Measurements from ENCODE around the gene PLA2G2C.
"Not testable (repeated sequence)": the region's sequence is repeated elsewhere in the genome, so short reads cannot be mapped to it uniquely, and the experiment has no call there.

The PLA2G2C gene

GRCh38 chr1:20223106-20223505, 36.8 kb upstream of the PLA2G2C start:
- Histone ChIP-seq H3K4me3 (ENCODE audit: low read length) (no peak overlapping the region), H3K4me2 (ENCODE audit: low read depth, low read length) (no peak overlapping the region), H3F3A (ENCODE audit: insufficient read depth, low read length) (no peaks in the 10 kb centered on the region), H3K9me3 (replicated peaks; ENCODE audit: insufficient read depth, low read length) (no peaks in the 10 kb centered on the region), H3K9me2 (replicated peaks; ENCODE audit: insufficient read depth, low read length) (no peaks in the 10 kb centered on the region), H3K4me1 (ENCODE audit: low read length) (no peaks in the 10 kb centered on the region), H2AFZ (ENCODE audit: low read length) (no peak overlapping the region), H3K27ac (ENCODE audit: low read length) (no peak overlapping the region), H4K20me1 (ENCODE audit: insufficient read depth, low read length) (no peaks in the 10 kb centered on the region), H3K36me3 (replicated peaks; ENCODE audit: insufficient read depth, low read length) (no peaks in the 10 kb centered on the region), H3K79me2 (ENCODE audit: low read length) (no peaks in the 10 kb centered on the region), H3K9ac (ENCODE audit: low read length) (no peak overlapping the region), H3K27me3 (replicated peaks; ENCODE audit: insufficient read depth, low read length) (peaks cover 97% of the 10 kb centered on the region)
- TF ChIP-seq EZH2phosphoT487 (IDR thresholded peaks at IDR 0.05; ENCODE audit: low read length): no peak
- TF ChIP-seq EZH2 (optimal IDR thresholded peaks at IDR 0.05; ENCODE audit: low read depth, low read length): no peak
- TF ChIP-seq, protein P1, sequence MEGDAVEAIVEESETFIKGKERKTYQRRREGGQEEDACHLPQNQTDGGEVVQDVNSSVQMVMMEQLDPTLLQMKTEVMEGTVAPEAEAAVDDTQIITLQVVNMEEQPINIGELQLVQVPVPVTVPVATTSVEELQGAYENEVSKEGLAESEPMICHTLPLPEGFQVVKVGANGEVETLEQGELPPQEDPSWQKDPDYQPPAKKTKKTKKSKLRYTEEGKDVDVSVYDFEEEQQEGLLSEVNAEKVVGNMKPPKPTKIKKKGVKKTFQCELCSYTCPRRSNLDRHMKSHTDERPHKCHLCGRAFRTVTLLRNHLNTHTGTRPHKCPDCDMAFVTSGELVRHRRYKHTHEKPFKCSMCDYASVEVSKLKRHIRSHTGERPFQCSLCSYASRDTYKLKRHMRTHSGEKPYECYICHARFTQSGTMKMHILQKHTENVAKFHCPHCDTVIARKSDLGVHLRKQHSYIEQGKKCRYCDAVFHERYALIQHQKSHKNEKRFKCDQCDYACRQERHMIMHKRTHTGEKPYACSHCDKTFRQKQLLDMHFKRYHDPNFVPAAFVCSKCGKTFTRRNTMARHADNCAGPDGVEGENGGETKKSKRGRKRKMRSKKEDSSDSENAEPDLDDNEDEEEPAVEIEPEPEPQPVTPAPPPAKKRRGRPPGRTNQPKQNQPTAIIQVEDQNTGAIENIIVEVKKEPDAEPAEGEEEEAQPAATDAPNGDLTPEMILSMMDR (IDR thresholded peaks at IDR 0.05; ENCODE audit: low read length): no peak
- no peak for DNase-seq

DNA sequence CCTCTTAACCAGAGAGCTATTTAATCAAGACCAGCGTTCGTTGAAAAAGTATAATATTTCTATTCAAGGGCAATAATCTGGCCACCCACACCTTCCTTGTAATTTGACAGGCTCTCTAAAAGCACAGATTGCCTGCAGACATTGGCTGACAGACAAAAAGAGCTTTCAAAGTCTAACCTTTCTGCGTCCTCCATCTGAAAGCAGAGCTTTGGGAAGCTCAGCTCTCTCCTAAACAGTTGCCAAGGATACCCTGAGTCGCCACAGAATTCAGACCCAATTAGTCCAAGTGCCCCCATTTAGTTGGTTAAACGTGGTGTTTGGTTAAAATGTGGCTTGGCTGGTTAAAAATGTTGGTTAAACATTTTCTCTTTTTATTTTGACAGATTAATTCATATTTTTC, 33.7 kb upstream of the PLA2G2C start:
- Histone ChIP-seq H3K79me2 (ENCODE audit: low read length) (no peaks in the 10 kb centered on the region), H3K27me3 (replicated peaks; ENCODE audit: insufficient read depth, low read length) (peaks cover 94% of the 10 kb centered on the region), H3K9me2 (replicated peaks; ENCODE audit: insufficient read depth, low read length) (no peaks in the 10 kb centered on the region), H3F3A (ENCODE audit: insufficient read depth, low read length) (no peaks in the 10 kb centered on the region), H3K9me3 (replicated peaks; ENCODE audit: insufficient read depth, low read length) (no peaks in the 10 kb centered on the region), H2AFZ (ENCODE audit: low read length) (no peak overlapping the region), H3K36me3 (replicated peaks; ENCODE audit: insufficient read depth, low read length) (no peaks in the 10 kb centered on the region), H3K4me2 (ENCODE audit: low read depth, low read length) (no peak overlapping the region), H3K4me1 (ENCODE audit: low read length) (no peaks in the 10 kb centered on the region), H3K9ac (ENCODE audit: low read length) (no peak overlapping the region), H4K20me1 (ENCODE audit: insufficient read depth, low read length) (no peaks in the 10 kb centered on the region), H3K27ac (ENCODE audit: low read length) (no peak overlapping the region), H3K4me3 (ENCODE audit: low read length) (no peak overlapping the region)
- no peak for TF ChIP-seq EZH2 (optimal IDR thresholded peaks at IDR 0.05; ENCODE audit: low read depth, low read length)
- TF ChIP-seq EZH2phosphoT487 (IDR thresholded peaks at IDR 0.05; ENCODE audit: low read length): no peak
- TF ChIP-seq, protein P1 (IDR thresholded peaks at IDR 0.05; ENCODE audit: low read length): no peak
- no peak for DNase-seq

GRCh38 chr1:20219053-20219452, 32.7 kb upstream of the PLA2G2C start:
- not testable (repeated sequence) for H3K9me2 ChIP-seq (replicated peaks; ENCODE audit: insufficient read depth, low read length); H3K27ac ChIP-seq (ENCODE audit: low read length); H4K20me1 ChIP-seq (ENCODE audit: insufficient read depth, low read length); DNase-seq; H3K4me2 ChIP-seq (ENCODE audit: low read depth, low read length); H3K79me2 ChIP-seq (ENCODE audit: low read length); H2AFZ ChIP-seq (ENCODE audit: low read length); H3K9me3 ChIP-seq (replicated peaks; ENCODE audit: insufficient read depth, low read length); H3K4me3 ChIP-seq (ENCODE audit: low read length); H3K36me3 ChIP-seq (replicated peaks; ENCODE audit: insufficient read depth, low read length); H3K4me1 ChIP-seq (ENCODE audit: low read length); H3K9ac ChIP-seq (ENCODE audit: low read length); H3F3A ChIP-seq (ENCODE audit: insufficient read depth, low read length)
- H3K27me3 ChIP-seq (replicated peaks; ENCODE audit: insufficient read depth, low read length): peaks cover 94% of the 10 kb centered on the region

- H2AFZ ChIP-seq (ENCODE audit: low read length): no peak overlapping the region
- no peaks in the 10 kb centered on the region for H3F3A ChIP-seq (ENCODE audit: insufficient read depth, low read length)
- no peak overlapping the region for H3K9ac ChIP-seq (ENCODE audit: low read length)
- no peak overlapping the region for H3K4me3 ChIP-seq (ENCODE audit: low read length)
- no peaks in the 10 kb centered on the region for H3K36me3 ChIP-seq (replicated peaks; ENCODE audit: insufficient read depth, low read length)
- no peaks in the 10 kb centered on the region for H3K79me2 ChIP-seq (ENCODE audit: low read length)
- no peaks in the 10 kb centered on the region for H3K4me1 ChIP-seq (ENCODE audit: low read length)
- peaks cover 95% of the 10 kb centered on the region for H3K27me3 ChIP-seq (replicated peaks; ENCODE audit: insufficient read depth, low read length)
- TF ChIP-seq, protein P1 (IDR thresholded peaks at IDR 0.05; ENCODE audit: low read length): peak; percentile 49
- TF ChIP-seq EZH2 (optimal IDR thresholded peaks at IDR 0.05; ENCODE audit: low read depth, low read length): no peak
- no peaks in the 10 kb centered on the region for H4K20me1 ChIP-seq (ENCODE audit: insufficient read depth, low read length)
- H3K9me3 ChIP-seq (replicated peaks; ENCODE audit: insufficient read depth, low read length): no peaks in the 10 kb centered on the region
- no peak overlapping the region for H3K4me2 ChIP-seq (ENCODE audit: low read depth, low read length)
- no peaks in the 10 kb centered on the region for H3K9me2 ChIP-seq (replicated peaks; ENCODE audit: insufficient read depth, low read length)
- no peak overlapping the region for H3K27ac ChIP-seq (ENCODE audit: low read length)
- DNase-seq: peak; percentile 26
These were observed 30.3 kb upstream of the PLA2G2C start for GRCh38 chr1:20216574-20216973.
